Activated effector memory CD4-positive, alpha-beta T cell treated with Interleukin-2 at 50 U/mL for 16 hours (primary cell): Measurements from ENCODE around the gene C1orf159.
"Not testable (repeated sequence)": the region's sequence is repeated elsewhere in the genome, so short reads cannot be mapped to it uniquely, and the experiment has no call there.

Source experiments
- DNase-seq: peaks from one replicate; pipeline ENCODE4 v3.0.0-alpha.2; 2020

C1orf159 gene

DNA sequence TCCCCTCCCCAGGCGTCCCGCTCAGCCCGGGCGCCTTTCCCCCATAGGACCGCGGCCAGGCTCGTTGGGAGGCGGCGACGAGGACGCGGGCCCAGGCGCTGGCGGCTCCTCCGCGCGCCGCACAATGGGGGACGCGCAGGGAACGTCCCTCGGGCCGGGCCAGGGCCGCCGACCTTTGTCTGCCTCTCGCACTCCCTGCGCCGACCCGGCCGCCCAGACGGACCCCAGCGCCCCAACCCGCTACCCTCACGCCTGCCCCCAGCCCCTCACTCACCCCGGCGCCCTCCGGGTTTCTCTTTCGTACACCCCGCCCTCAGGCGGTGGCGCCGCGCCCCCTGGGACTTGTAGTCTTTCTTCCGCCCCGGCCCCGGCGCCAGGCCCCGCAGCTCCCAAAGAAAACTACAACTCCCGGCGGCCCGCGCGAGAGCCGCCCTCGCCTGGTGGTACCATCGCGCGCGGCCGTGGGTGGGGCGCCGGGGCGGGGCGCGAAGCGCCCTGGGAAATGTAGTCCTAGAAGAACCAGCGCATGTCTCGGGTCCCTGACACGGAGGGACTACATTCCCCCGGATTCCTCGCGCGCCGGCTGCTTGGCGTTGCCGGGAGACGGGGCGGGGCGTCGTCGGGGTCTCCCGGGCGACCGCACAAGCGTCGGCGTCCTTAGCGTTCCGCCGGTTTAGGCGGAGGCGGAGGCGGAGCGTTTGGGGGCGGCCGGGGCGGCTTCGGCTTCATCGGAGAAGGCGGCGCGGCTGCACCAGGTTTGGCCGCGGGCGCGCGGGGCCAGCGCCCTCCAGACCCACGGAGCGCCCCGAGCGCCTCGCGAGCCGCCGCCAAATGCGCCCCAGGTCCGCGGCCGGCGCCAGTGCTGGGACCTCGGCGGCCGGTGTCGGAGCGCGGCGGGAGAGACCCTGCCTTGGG is at the start of gene C1orf159:
TSS of gene C1orf159 (minus strand) at position 304 of the 915 bp plus-strand sequence. CDS start 24,546 bp downstream, outside the sequence.
- peak; percentile 100 for DNase-seq

DNA sequence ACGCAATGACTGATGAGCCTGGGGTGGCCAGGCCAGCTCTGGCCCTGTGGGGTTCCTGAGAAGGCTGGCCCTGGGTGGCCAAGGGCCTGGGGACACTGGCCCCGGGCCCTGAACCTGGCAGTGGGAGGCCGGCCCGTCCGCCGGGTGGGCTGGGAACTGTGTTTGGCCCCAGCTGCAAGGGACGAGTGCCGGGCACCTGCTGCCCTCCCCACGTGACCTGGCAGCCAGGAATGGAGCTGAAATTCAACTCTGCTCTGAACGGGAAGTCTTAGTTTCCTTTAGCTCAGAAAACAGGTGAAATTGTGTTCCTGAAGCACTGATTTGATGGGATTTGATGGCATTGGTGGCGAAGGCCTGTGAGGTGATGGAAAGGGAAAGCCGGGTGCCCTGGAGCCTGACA is 49.6 kb upstream of the C1orf159 start:
- no peak for DNase-seq

DNA sequence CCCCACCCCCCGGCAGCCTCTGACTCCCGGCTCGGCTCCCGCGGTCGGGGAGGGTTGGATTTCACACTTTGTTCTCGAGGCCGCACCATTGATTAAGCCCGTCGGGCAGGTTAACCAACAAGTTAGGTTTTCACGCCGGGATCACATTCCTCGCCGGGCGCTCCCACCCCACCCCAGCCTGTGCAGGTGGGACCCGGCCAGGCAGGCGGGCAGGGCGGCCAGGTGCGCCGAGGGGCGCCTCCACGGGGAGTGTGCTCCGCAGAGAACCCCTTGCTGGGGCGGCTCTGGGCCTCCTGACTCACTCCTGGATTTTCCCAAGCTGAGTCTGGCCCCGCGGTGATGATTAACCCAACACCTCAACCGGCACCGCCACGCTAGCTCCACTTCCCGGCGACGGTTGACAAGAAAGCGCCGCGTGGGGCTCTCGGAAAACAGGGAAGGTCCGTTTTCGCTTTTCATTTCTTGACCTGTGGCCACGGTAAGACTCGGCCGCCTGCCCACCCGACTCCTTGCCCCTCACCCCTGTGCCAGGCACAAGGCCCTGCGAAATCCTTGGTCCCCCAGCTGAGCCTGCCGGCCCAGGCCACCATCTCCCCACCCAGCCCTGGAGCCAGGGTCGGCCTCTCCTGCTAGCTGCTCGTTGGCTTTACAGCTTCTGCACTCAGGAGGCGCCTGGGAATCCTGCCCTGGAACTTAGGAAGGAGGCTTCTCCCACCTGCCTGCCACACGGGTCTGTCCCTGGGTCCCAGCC is 49.0 kb upstream of the C1orf159 start:
- no peak for DNase-seq

DNA sequence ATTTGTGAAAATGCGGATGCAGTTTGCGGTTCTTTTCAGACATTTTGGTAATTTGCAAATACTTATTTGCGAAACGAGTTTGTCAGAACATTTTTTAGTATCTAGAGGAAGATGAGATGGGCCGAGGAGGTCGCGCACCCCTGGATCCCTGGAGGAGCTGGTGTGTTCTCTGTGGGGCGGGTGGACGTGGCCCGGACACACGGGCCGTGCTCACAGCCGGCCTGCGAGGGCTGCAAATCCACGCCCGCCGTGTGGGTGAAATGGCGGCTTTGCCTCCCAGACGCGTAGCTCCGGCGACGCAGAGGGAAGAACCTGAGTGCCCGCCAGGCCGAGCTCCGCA is 48.4 kb upstream of the C1orf159 start:
- no peak for DNase-seq

DNA sequence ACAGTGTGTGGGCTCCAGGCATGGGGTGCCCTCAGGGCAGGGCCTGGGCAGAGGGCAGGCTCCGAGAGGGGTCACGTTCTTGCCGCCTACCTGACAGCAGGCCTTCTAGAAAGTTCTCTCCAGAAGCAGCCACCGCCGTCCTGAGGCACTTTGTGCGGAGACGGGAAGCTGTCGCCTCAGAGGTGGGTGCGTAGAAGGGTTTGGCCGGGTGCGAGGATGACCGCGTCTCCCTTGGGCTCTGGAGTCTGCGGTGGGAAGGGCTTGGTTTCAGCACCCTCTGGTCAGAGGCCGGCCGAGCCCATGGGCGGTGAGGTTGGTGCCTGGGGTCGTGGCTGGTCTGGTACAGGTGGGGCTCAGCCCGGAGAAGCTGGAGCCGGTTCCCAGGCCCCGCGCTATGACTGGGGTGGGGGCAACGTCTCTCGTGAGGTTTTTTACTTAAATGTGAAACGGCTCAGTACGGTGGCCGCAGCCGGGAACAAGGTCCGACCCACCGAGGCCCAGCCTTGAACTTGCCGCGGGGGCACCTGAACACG is 47.7 kb upstream of the C1orf159 start:
- DNase-seq, result no peak

DNA sequence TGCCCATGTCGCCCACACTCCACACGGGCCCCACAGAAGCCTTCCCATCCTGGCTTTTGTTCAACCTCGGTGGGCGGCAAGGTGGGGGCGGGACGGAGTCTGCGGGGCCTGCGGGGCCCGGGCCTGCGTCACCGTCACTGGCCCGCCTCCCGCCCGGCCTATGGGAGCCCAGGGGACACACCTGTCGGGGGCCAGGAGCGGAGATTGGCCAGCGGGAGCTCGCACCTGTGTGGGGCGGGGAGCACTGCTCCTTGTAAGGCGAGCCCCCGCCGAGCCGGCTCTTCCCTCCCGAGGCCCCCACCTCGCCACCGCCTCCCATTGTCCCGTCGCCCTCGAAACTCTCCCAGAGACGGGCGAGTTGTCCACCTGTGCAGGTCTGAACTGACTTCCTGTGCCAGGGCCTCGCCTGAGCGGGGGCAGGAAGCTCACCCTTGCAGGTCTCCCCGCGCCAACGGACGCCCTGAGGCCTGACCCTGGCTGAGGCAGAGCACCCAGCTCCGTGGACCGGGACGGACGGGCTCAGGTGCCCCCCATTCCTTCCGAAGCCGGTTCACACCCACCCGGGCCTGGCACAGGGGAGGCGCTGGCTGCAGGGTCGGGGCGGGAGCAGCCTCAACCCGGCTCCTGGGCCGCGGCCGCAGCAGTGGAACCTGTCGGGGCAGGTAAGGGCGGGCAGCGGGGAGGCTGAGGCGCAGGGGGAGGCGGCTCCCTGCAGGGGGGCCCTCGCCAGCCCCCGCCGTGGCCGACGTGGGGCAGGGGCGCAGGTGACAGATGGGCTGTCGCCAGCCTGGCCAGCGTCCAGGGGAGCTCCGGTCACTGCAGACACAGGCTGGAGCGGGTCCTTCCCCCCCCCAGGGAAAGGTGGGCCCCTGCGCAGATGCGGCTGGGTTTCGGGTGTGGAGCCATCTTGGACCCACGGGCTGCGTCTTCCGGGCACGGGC is 47.0 kb upstream of the C1orf159 start:
- DNase-seq, result no peak

DNA sequence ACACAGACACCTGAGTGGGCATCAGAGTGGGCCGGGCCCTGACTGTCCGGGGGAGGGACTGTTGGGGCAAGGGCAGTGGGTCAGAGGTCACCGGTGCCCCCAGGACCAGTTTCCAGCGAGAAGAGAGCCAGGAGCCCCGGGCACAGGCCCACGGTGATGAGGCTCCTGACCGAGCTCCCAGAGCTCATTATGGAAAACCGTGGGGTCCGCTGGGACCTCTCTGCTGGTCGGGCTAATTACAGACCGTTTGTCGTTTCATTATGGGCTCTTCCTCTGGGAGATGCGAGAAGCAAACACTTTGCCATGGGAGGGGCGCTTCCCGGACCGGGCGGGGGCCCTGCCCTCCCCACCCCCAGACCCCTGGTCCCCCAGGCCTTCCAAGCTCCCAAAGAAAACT is 45.8 kb upstream of the C1orf159 start:
- DNase-seq, result no peak

DNA sequence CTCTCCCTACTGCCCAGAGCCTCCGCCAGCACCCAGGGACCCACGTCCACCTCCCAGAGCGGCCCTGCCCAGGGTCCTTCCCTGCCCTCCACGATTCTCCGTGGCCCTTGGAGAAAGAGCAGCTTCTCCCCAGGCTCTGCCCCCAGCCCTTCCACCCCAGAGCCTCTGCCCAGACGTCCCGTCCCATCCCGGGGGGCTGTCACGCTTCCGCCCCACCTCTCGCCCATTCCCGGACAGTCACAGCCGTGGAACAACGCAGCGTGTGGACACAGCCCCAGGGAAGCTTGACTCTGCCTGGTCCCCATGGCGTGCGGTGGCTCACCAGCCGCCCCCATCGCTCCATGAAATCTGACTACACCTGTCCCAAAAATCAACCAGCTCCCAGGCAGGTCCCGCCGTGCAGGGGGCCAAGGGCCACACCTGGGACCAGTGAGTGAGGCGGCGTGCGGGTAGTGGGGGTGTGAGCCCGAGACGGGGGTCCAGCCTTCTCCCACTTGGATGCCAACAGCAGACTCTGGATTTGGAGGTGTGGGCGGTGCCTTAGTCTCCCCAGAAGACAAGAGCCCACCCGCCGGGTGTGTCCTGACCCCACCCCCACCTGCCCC is 45.3 kb upstream of the C1orf159 start:
- no peak for DNase-seq

DNA sequence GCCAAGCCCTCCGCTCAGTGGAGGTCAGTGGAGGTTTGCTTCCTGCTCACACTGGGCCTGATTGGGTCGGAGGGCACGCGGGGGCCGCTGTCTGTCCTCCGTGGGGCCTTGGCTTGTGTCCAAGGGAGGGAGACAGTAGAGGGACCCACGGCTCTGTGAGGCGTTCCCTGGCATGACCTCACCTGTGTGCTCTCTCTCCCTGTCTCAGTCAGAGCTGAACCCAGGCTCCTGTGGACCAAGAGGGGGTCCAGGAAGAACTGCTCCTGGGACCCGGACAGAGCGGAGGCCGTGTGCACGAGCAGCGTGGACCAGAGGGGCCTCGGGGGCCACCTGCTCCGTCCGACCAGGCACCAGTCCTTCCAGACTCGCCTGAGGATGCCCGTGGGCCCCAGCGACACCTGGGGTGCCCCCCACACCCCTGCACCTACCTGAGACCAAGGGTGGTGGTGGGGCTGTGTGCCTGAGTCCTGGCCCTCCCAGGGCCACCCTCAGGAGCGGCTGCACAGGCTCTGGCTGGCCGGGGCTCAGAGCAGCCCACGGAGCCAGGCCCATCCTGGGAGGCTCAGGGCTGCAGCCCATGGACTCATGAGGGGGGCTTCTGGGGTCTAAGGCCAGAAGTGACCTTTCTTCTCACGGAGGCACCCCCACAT is 44.5 kb upstream of the C1orf159 start:
- no peak for DNase-seq

DNA sequence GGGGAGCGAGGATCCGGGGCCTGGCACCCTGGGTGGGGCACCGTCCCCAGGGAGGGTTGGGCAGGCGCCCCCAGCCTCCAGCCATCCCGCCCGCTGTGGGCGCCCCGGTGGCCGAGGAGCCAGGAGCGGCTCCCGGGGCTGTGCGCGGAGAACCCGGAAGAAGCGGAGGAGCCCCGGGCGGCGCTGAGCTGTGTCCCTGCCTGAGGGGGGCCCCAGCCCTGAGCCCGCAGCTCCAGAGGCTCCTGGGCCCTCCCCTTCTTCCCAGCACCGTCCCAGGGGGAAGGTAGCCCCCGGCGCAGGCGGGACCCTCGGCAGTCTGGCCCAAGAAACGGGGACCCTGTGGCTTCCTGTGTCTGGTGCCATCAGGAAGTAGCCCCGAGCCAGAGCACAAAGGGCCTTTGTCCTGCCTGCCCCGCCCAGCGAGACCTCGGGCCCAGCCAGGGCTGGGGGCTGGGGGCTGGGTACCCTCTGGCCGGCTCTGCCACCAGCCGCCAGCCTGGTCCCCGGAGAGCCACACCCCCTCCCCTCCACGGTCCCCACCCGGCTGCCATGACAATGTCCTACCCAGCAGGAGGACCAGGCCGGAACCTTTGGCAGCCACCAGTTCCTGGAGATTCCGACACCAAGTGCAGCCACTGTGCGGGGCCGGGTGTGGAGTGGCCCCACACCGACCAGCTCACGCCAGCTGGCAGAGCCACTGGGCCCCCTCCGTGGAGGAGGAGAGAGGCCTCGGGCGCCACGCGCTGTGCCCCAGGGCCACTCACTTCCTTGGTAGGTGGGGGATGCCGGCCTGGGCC is 42.2 kb upstream of the C1orf159 start:
- DNase-seq, result peak; percentile 36

DNA sequence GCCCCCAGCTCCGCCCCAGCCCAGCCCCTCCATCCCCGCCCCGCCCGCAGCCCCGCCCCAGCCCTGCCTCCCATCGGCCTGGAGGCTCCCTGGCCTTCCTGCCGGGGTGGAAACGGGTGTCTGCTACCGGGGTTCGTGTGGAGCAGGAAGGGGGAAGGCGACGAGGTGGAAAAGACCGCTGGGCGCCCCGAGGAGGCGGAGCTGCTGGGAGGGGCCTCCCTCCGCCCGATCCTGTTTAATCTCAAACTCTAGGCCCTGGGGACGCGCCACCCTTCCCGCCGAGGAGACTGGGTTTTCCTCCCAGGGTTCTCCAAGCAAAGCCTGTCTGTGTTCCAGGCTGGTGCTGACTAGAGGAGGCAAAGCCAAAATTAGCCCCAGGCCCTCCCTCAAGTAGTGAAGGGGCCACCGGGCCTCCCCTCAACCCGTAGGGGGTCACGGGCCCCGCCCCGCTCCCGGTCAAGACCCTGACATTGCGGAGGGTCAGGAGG is 41.6 kb upstream of the C1orf159 start:
- DNase-seq, result peak; percentile 52

DNA sequence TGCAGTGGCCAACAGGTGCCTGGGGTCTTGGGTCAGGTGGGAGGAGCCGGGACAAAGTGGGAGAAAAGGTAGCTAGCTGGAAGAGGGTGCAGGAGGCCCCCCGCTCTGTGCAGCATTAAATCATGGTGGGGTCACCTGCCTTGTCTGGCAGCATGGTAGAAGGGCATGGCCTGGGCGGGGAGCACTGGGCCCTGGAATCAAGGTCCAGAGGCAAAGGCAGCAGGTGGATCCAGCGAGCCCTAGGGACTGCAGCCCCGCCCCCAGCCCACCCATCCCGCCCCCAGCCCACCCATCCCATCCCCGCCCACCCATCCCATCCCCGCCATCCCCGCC is 41.1 kb upstream of the C1orf159 start:
- DNase-seq, result no peak

DNA sequence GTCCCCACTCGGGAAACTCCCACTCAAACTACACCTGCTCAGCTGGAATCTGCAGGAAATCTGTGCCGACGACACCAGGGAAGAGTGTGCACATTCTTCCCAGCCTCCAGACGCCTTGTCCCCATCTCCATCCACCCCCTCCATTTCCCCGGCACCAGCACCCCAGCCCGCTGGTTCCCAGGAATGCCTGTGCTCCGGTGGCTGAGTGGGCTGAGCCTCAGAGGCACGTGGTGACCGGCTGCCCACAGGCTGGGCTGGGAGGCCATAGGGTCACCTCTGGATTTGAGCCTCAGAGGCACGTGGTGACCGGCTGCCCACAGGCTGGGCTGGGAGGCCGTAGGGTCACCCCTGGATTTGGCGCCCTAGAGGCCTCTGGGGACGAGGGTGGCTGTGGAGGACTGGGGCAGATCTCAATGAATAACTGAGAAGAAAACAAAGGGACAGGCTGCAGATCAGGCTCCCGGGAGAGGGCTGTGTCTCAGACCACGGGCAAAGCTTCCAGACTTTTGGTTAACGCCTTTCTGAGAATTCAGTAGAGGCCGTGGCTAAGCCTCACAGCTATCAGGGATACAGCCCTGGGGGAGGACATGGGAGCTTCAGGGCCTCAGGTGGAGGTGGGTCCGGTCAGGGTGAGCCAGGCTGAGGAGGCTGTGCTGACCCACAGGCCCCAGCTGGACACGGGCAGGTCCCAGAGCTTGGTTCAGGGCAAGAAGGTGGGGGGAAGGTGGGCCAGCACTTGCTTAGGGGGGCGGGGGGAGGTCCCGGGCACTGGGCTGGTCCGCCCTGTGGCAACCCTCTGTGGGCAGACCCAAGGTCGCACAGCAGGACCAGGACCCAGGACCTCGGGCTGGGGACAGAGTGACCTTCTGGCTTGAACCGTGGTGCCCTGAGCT is 40.5 kb upstream of the C1orf159 start:
- DNase-seq, result no peak

DNA sequence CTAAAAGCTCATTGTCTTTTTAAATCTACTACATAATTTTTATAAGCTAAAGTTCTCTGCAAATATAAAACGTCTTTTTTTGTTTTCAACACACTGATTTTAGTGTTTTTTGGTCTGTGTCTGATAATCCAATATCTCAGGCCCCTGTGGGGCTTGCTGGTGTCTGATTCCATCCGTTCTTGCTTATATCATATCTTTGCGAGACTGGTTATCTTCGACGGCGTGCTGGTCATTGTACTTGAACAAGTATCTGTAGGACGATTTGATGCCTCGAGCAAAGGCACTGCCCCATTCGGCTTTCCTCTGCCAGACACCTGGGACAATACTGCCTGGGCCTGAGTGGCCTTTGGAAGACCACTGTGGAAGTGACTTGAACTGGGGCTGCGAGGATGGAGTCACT is 39.4 kb upstream of the C1orf159 start:
- DNase-seq, result no peak

DNA sequence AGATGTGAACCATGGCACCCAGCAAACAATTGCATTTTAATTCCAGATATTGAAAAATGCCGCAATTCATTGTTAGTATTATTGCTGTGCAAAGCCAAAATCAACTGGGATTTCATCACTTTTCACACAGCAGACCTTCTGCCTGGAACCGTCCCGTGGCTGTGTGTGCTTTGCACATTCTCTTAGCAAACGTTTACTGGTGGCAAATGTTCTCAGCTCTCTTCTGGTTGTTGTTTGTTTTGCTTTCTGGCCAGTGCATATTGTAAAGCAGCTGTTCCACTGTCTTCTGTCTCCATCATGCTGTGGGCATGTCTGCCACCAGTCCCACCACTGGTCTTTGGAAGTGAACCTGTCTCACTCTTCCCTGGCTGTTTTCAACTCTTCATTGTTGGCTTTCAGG is 38.0 kb upstream of the C1orf159 start:
- DNase-seq, result no peak

DNA sequence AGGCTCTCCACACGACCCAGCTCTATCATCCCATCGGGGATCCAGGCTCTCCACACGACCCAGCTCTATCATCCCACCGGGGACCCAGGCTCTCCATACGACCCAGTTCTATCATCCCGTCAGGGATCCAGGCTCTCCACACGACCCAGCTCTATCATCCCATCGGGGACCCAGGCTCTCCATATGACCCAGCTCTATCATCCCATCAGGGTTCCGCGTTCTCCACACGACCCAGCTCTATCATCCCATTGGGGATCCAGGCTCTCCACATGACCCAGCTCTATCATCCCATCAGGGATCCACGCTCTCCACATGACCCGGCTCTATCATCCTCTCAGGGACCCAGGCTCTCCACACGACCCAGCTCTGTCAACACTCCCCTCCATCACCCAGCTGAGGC is 37.3 kb upstream of the C1orf159 start:
- not testable (repeated sequence) for DNase-seq

DNA sequence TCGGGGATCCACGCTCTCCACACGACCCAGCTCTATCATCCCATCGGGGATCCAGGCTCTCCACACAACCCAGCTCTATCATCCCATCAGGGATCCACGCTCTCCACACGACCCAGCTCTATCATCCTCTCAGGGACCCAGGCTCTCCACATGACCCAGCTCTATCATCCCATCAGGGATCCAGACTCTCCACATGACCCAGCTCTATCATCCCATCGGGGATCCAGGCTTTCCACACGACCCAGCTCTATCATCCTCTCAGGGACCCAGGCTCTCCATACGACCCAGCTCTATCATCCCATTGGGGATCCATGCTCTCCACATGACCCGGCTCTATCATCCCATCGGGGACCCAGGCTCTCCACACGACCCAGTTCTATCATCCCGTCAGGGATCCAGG is 36.5 kb upstream of the C1orf159 start:
- DNase-seq, result not testable (repeated sequence)

DNA sequence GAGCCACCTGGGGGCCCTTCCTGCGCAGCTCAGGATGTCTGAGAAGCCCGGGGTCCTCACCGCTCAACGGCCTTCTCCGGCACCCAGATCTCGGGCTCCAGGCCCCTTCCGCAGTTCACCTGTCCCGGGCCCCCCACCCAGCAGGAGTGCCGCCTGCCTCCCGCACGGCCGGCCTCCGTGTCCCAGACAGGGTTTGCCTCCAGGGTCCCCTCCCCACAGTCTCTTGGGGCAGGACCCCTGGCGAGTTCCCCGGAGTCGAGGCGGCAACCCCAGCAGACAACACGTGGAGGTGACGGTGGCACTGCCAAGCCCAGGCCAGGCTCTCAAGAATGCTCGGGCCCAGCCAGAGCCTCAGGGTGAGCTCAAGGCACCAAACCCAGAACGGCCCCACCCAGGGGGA is 35.4 kb upstream of the C1orf159 start:
- DNase-seq, result no peak

DNA sequence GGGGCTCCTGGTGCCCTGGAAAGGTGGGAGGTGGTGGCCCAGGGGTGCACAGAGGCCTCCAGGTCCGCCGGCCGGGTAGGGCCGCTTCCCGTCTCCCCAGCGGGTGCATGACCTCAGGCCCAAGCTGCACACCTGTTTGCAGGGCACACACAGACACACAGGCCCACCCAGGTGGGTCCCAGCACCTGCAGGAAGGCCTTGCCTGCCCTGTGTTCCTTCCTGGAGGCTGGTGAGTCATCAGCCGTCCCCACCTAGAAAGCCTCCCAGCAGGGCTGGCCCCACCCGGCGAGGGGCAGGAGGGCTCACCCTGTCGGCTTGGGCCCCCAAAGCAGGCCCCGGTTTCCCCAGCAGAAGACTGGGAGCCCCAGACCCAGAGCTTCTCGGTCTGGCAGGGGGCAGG is 34.2 kb upstream of the C1orf159 start:
- no peak for DNase-seq

DNA sequence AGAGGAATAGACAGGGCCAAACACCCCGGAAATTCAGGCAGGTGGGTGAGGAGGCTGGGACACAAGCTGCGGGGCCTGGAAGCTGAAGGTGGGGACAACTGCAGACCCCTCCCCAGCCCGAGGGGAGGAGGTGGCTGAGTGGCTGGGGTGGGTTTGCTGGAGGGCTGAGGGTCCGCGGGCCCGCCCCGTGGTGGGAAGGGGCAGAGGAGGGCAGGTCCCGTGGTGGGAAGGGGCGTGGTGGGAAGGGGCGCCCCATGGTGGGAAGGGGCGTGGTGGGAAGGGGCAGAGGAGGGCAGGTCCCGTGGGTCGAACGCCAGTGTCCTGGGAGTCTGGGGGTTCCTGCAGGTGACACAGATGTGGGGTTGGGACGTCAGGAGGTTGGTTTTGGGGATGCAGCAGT is 33.5 kb upstream of the C1orf159 start:
- DNase-seq, result no peak
